T47D (cell line): ENCODE data around the gene SMKR1.
"Not testable (repeated sequence)": the region's sequence is repeated elsewhere in the genome, so short reads cannot be mapped to it uniquely, and the experiment has no call there.

Source experiments
- DNase-seq, 2 experiments: peaks; one replicate each; pipeline versions ENCODE4 v3.0.0 to v3.0.0-alpha.2; 2011 to 2012; ENCODE audit warnings: low read depth in 1 of 2, low spot score in 1 of 2
- JUND ChIP-seq: IDR thresholded peaks from 2 replicates; pipeline ENCODE4 v1.6.1; 2012; ENCODE audit warnings: low read depth
- in situ Hi-C: cut with HindIII; loops from 2 replicates; pipeline ENCODE4 v1.10.0; 2016; ENCODE audit warnings: low sequenced_read_pairs, low pct_unique_long_range_greater_than_20kb

The SMKR1 gene

DNA sequence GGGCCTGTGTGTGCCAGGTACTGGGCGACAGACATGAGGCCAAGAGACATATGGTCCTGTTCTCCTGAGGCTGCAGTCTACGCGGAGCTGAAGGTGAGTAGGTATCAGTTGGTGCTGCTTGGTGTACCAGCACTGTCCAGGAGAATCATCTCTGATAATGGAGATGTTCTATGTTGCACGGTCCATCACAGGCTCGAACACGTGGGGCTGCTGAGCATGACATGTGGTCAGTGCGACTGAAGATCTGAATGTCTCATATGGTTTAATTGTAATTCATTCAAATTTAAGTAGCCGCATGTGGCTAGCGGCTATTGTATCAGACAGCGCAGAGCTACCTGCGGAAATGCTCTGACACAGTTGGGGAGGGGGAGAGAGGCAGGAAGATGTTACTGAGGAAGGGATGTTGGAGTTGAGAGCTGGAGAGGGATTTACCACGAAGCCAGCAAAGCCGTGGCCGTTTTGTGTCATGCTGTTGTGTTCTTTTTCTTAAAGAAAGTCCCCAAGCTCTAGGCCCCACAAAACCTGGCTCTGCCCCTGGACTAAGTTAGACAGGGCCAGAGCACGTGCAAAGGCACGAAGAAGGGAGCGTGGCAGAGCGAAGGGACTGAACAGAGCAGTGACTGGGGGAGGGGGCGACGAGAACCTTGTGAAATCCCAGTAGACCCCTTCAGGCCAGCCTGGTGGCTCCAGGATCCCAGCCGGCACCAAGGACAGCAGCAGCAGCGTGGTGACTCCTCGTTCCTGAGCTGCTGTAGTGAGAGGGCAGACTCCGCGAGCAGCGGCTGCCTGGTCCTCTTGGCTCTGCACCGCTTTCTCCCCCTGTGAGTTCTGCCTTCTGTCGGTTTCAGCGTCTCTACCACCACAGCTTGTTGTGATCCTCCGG lies 20.0 kb downstream of the SMKR1 start:
- TF ChIP-seq JUND = no peak
- in situ Hi-C loops = no loop called here
- DNase-seq = no peak

DNA sequence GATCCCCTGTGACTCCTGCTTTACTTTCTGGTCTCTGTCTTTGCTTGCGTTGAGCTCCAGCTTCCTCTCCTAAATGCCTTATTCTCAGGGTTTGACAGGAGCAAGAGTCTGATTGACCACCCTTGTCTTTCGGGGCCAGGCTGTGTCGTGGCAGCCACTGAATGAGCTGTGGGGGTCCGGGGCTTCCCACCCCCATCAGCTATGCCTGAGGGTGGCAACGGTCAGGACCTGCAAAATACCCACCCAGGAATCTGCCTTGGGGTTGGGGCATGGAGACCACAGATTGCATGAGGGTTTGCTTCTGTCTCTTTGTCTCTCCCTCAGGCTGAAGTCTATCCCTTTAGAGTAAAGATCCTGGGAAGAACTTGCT lies 20.6 kb downstream of the SMKR1 start:
- no peak for DNase-seq
- TF ChIP-seq JUND = no peak
- in situ Hi-C loops = no loop called here

DNA sequence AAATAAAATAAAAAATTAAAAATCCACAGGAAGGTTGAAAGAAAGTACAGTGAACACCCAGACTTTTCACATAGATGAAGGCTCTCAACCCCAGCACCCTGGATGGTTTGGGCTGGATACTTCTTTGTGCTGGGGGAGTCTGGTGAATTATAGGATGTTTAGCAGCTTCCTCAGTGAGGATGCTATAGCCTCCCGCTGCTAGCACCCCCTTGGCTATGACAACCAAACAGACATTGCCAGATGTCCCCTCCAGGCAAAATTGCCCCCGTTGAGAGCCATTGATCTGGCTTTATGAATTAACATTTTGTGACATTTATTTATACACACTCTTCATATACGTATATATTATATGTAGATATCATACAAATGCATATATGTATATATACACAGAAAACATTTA lies 21.6 kb downstream of the SMKR1 start:
- in situ Hi-C loops = no loop called here
- DNase-seq = no peak
- TF ChIP-seq JUND = no peak

DNA sequence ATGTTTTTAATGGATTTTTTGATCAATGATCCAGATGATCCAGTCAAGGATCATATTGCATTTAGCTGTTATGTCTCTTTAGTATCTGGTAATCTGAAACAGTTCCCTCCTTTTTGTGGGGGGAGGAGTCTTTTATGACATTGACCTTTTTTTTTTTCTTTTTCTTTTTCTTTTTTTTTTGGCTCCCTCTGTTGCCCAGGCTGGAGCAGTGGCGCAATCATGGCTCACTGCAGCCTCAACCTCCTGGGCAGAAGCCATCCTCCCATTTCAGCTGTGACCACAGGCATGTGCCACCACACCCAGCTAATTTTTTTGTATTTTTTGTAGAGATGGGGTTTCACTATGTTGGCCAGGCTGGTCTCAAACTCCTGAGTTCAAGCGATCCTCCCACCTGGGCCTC lies 22.1 kb downstream of the SMKR1 start:
- in situ Hi-C loops, DNase-seq: not testable (repeated sequence)

DNA sequence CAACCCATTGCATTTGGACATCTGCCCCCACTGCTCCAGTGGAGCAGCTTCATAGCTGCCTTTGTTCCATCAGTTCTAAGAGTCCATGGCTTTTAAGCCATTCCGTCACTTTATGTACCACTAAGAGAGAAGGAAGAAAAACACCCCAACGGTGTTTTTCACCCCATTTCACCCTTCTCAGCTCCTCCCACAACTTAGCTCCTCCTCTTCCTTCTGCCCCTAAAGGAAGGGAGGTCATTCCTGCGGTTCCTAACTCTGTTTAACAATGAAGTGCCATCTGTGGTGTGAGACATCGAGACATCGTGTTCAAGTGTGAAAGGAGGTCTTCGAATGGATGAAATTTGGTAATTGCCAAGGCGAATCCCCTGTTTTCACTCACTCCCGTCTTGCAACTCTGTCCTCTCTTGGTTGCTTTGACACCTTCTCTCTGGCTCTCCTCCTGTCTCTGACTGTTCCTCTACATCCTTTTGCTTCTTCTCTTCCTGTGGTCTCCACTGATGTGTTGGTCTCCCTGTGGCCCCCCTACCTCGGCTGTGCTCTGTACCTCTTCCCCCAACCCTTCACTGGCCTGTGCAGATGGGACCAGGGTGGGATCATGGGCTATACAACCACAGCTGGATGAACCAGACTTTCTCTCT lies 23.0 kb downstream of the SMKR1 start:
- in situ Hi-C loops = no loop called here
- DNase-seq = no peak
- no peak for TF ChIP-seq JUND

DNA sequence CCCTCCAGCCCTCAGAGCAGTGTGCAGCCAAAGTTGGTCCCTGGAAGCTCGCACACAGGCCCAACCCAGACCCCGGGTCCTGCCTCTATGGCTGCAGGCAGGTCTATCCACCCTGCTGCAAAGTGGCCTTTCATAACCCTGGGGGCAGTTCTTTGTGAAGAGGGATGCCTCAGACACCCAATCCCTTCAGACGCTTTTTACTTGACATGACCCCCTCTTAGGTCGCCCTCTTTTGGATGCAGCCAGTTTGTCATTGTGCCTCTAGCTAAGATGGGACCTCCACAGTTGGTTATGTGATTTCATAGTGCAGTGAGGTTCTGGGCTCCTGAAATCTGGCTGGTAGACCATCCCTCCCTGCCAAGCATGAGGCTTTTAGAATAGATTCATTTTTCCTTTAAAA lies 27.3 kb downstream of the SMKR1 start:
- DNase-seq = no peak
- no peak for TF ChIP-seq JUND
- in situ Hi-C loops = no loop called here

DNA sequence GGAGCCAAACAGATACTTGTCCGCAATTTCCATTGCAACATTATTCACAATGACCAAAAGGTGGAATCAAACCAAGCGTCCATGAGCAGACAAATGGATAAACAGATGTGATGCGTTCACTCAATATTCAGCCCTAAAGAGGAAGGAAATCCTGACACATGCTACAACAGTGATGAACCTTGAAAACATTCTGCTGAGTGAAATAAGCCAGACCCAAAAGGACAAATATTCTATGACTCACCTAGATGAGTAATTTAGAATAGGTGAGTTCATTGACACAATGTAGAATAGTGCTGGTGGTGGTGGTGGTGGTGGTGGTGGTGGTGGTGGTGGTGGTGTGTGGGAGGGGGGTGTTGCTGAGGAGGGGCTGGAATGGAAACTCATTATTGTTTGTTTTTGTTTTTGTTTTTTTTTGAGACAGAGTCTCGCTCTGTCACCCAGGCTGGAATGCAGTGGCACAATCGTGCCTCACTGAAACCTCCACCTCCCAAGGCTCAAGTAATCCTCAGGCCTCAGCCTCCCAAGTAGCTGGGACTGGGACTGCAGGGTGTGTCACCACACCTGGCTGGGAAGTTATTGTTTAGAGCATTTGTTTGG lies 28.6 kb downstream of the SMKR1 start:
- in situ Hi-C loops = no loop called here
- no peak for TF ChIP-seq JUND
- no peak for DNase-seq

DNA sequence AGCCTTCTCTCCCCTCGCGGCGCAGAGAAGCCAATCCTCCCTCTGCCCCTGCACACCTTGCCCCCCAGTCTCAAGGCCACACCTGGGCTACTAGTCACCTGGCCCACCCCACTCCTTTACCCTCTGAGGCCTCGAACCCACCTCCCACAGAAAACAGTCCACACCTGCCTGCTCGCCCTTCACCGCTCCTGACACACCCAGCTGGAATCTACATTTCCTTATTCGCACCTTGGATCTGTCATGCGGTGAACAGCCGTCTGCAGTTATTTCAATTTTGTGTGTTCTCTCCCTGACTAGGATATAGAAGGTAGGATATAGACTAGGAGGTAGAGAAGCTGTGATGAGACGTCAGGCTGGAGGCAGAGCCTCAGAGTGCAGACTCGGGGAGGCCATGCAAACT lies 29.4 kb downstream of the SMKR1 start:
- no peak for TF ChIP-seq JUND
- no peak for DNase-seq
- in situ Hi-C loops = no loop called here

DNA sequence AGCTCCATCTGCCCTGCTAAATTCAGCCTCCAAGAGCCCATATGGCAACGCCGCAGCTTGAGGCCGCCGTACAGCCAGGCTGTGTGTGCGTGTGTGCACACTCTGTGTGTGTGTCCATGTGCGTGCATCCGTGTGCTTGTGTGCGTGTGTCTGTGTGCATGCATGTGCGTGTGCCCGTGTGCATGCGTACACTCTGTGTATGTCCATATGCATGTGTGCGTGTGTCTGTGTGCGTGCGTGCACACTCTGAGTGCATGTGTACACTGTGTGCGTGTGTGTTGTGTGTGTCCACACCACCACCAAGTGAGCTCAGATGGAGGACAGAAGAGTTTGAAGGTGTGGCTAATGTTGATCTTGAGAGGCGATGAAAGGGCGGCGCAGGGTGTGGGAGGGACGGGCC lies 30.0 kb downstream of the SMKR1 start:
- no peak for TF ChIP-seq JUND
- in situ Hi-C loops = no loop called here
- no peak for DNase-seq

DNA sequence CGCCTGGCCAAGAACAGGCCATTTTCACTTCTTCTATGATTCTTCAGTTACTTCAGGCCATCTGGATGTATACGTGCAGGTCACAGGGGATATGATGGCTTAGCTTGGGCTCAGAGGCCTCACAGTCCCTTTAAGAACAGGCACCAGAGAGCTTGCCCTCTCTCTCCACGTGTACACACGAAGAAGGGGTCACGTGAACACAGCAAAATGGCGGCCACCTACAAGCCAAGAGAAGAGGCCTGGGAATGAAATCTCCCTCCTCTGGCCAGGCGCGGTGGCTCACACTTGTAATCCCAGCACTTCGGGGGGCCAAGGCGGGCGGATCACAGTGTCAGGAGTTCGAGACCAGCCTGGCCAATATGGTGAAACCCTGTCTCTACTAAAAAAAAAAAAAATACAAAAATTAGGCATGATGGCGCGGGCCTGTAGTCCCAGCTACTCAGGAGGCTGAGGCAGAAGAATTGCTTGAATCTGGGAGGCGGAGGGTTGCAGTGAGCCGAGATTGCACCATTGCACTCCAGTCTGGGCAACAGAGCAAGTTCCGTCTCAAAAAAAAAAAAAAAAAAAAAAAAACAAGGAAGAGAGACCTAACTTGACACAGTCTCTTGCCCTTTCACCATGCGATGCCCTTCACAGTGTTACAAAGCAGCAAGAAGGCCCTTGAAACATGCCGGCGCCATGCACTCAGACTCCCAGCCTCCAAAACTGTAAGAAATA lies 32.4 kb downstream of the SMKR1 start:
- DNase-seq, in situ Hi-C loops: not testable (repeated sequence)

DNA sequence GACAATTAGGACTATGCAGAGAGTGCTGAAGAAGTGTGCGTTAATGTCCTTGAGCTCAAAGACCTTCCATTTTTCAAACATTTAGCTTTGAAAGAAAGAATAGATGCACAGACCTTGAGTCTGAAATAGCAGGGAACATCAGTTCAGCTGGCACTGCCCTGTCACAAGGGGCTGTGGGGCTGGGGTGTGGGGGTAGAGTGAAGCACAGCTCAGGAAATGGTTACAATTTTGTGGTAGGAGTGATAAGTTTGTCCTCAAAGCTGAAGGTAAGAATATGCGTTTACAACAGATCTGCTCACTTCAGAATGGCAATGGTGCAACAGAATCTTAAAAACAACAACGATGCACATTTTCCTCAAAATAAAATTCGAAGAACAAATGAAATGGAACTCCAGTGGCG lies 33.6 kb downstream of the SMKR1 start:
- TF ChIP-seq JUND = no peak
- no peak for DNase-seq
- in situ Hi-C loops = no loop called here

DNA sequence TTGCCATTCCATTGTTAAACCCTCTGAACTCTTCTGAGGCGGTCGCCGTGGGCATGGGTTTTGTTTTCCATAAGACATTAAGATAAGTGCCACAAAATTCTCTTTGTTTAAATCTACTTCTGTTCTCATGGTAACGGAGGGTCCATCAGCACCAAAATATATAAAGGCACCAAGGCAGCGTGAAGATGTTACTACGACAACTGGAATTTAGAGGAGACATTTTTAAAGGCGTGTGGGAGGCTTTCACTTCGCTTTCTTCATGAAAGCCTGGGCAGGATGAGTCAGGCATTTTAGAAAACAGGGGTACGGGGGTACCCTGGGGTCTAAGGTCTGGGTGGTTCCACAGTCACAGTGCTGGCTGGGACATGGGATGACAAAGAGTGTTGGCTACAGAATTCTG lies 34.0 kb downstream of the SMKR1 start:
- in situ Hi-C loops = no loop called here
- no peak for DNase-seq
- no peak for TF ChIP-seq JUND

DNA sequence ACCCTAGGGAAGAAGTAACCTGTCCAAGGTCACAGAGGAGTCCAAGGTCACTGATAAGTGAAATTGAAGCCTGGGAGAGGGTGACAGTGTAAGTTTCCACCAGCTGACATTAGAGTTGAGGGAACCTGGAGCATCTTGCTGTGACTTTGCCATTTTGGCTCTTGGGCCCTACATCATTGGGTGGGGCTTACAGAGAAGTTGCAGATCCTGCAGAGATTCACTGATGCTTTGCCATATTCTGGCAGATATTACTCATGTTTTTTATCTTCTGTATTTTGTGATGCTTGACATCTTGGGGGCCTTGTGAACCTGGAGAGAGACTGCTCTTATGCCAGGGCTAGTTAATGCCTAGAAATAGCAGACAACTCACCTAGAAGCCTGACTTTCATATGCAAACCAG lies 36.5 kb downstream of the SMKR1 start:
- in situ Hi-C loops = no loop called here
- DNase-seq = no peak
- TF ChIP-seq JUND = no peak
